Neutrophil (primary cell): ENCODE results near the gene APBA2.
"Not testable (repeated sequence)": the region's sequence is repeated elsewhere in the genome, so short reads cannot be mapped to it uniquely, and the experiment has no call there.

ENCODE experiments used
- H3K27ac ChIP-seq: fragments of 200-600 bp; sonication (generic); 2 replicates; pipeline ENCODE4 v1.5.1; 2016; ENCODE audit warnings: mild to moderate bottlenecking, moderate library complexity
- H3K27me3 ChIP-seq: fragments of 200-600 bp; sonication (generic); 2 replicates; pipeline ENCODE4 v1.6.0; 2016; ENCODE audit warnings: mild to moderate bottlenecking
- H3K36me3 ChIP-seq: fragments of 200-600 bp; sonication (generic); 2 replicates; pipeline ENCODE4 v1.5.1; 2017
- H3K4me1 ChIP-seq, 2 experiments: fragments of 200-600 bp in 1 of 2; sonication (generic) in 1 of 2; 1 replicate in 1 of 2; 2 replicates in 1 of 2; pipeline versions ENCODE4 v1.5.1 to v1.6.1; 2013 to 2016; ENCODE audit warnings: low read depth in 1 of 2, low read length in 1 of 2, mild to moderate bottlenecking in 1 of 2, moderate library complexity in 1 of 2; ENCODE audit not compliant: control insufficient read depth in 1 of 2, insufficient read depth in 1 of 2
- H3K4me3 ChIP-seq, 2 experiments: fragments of 200-600 bp in 1 of 2; sonication (generic) in 1 of 2; 1 replicate in 1 of 2; 2 replicates in 1 of 2; pipeline ENCODE4 v1.5.1; 2013 to 2016; ENCODE audit warnings: low read depth in 1 of 2, low read length in 1 of 2, mild to moderate bottlenecking in 1 of 2, moderate library complexity in 1 of 2
- H3K9me3 ChIP-seq: fragments of 200-600 bp; sonication (generic); 2 replicates; pipeline ENCODE4 v1.5.1; 2016
- CTCF ChIP-seq: fragments of 200-600 bp; sonication (generic); IDR thresholded peaks from 2 replicates; pipeline ENCODE4 v1.5.1; 2016; ENCODE audit warnings: antibody characterized with exemption

The APBA2 gene

GRCh38 chr15:28885630-28886430, at the start of gene APBA2:
Gene APBA2 (plus strand): TSS chr15:28885974. CDS start chr15:29053885, 167,911 bp downstream.
- Histone ChIP-seq H3K27ac (no peak within 1 kb of the TSS), H3K9me3 (no peaks in the 10 kb centered on the region), H3K4me3 (no peak within 1 kb of the TSS), H3K27me3 (peaks cover 69% of the 10 kb centered on the region), H3K4me1 (no peaks in the 10 kb centered on the region), H3K36me3 (no peaks in the 10 kb centered on the region)
- TF ChIP-seq CTCF, result no peak

- H3K4me3 ChIP-seq, H3K27me3 ChIP-seq, H3K4me1 ChIP-seq, H3K27ac ChIP-seq, H3K9me3 ChIP-seq, H3K36me3 ChIP-seq: not testable (repeated sequence)
These were observed 45.5 kb upstream of the APBA2 start for GRCh38 chr15:28840285-28840684.

- H3K27me3 ChIP-seq, H3K36me3 ChIP-seq, H3K27ac ChIP-seq, H3K4me3 ChIP-seq, H3K4me1 ChIP-seq, H3K9me3 ChIP-seq: not testable (repeated sequence)
These were observed 43.6 kb upstream of the APBA2 start for GRCh38 chr15:28842210-28842609.

- H3K9me3 ChIP-seq, H3K4me1 ChIP-seq, H3K27me3 ChIP-seq, H3K36me3 ChIP-seq, H3K27ac ChIP-seq, H3K4me3 ChIP-seq: not testable (repeated sequence)
These were observed 42.3 kb upstream of the APBA2 start for GRCh38 chr15:28843520-28843919.

GRCh38 chr15:28844147-28844546, 41.6 kb upstream of the APBA2 start:
- H3K4me1 ChIP-seq, result not testable (repeated sequence)

GRCh38 chr15:28847247-28847646, 38.5 kb upstream of the APBA2 start:
- H3K4me1 ChIP-seq, H3K4me3 ChIP-seq, H3K36me3 ChIP-seq, H3K27ac ChIP-seq, H3K9me3 ChIP-seq, H3K27me3 ChIP-seq: not testable (repeated sequence)

More at GRCh38 chr15:28844147-28844546, 41.6 kb upstream of the APBA2 start:
- not testable (repeated sequence) for H3K9me3 ChIP-seq, H3K4me3 ChIP-seq, H3K27ac ChIP-seq, H3K36me3 ChIP-seq, H3K27me3 ChIP-seq

GRCh38 chr15:28847959-28848358, 37.8 kb upstream of the APBA2 start:
- H3K4me1 ChIP-seq, H3K9me3 ChIP-seq, H3K27ac ChIP-seq, H3K36me3 ChIP-seq, H3K27me3 ChIP-seq, H3K4me3 ChIP-seq: not testable (repeated sequence)

- not testable (repeated sequence) for H3K4me1 ChIP-seq, H3K36me3 ChIP-seq, H3K27ac ChIP-seq, H3K9me3 ChIP-seq, H3K4me3 ChIP-seq, H3K27me3 ChIP-seq
These were observed 37.3 kb upstream of the APBA2 start, which contains the start of gene GOLGA6L7 for GRCh38 chr15:28848521-28848920. Gene GOLGA6L7 (minus strand): TSS chr15:28848644. CDS start chr15:28848549, 95 bp downstream.

GRCh38 chr15:28849271-28849670, 36.5 kb upstream of the APBA2 start:
- H3K27me3 ChIP-seq, H3K27ac ChIP-seq, H3K36me3 ChIP-seq, H3K4me3 ChIP-seq, H3K4me1 ChIP-seq, H3K9me3 ChIP-seq: not testable (repeated sequence)

- not testable (repeated sequence) for H3K4me1 ChIP-seq, H3K4me3 ChIP-seq, H3K27ac ChIP-seq, H3K9me3 ChIP-seq, H3K36me3 ChIP-seq, H3K27me3 ChIP-seq
These were observed 36.0 kb upstream of the APBA2 start for GRCh38 chr15:28849766-28850165.

GRCh38 chr15:28853654-28854053, 32.1 kb upstream of the APBA2 start:
- not testable (repeated sequence) for H3K27me3 ChIP-seq

GRCh38 chr15:28854578-28854977, 31.2 kb upstream of the APBA2 start:
- not testable (repeated sequence) for H3K4me1 ChIP-seq, H3K27me3 ChIP-seq, H3K27ac ChIP-seq, H3K9me3 ChIP-seq, H3K36me3 ChIP-seq, H3K4me3 ChIP-seq

More at GRCh38 chr15:28853654-28854053, 32.1 kb upstream of the APBA2 start:
- H3K36me3 ChIP-seq, H3K4me1 ChIP-seq, H3K27ac ChIP-seq, H3K4me3 ChIP-seq, H3K9me3 ChIP-seq: not testable (repeated sequence)
